OCI-LY7 (cell line): ENCODE data around the gene KYNU.

Experiments
- CTCF ChIP-seq: fragments of 200-600 bp; sonication (generic); conservative IDR thresholded peaks from 2 replicates; pipeline ENCODE4 v1.5.1; 2014; ENCODE audit warnings: mild to moderate bottlenecking, antibody characterized with exemption, low read length, moderate library complexity, mixed read lengths
- EZH2phosphoT487 ChIP-seq: fragments of 200-600 bp; sonication (generic); IDR thresholded peaks from 2 replicates; pipeline ENCODE4 v1.6.1; 2018; ENCODE audit warnings: low read depth, borderline replicate concordance, mild to moderate bottlenecking, mixed run types, antibody characterized with exemption, low read length, moderate library complexity, mixed read lengths

GRCh38 chr2:143001501-143001900, 124.0 kb downstream of the KYNU start:
- no peak for TF ChIP-seq CTCF
- TF ChIP-seq EZH2phosphoT487: no peak
